SK-N-SH treated with all-trans-retinoic acid at 6 μM for 48 hours (cell line): ENCODE measurements around the gene CPN1.

Experiments
- ARNTL ChIP-seq: fragments of 450-650 bp; formaldehyde crosslinking; IDR thresholded peaks from 2 replicates; pipeline ENCODE4 v1.5.0; 2020; ENCODE audit warnings: low read depth, mild to moderate bottlenecking, moderate library complexity, borderline replicate concordance
- CSDC2 ChIP-seq: fragments of 250-450 bp; sonication (Bioruptor Pico); IDR thresholded peaks from 2 replicates; pipeline ENCODE4 v1.5.0; 2020; ENCODE audit warnings: mild to moderate bottlenecking, moderate library complexity
- ESRRG ChIP-seq: fragments of 250-450 bp; sonication (Bioruptor Pico); IDR thresholded peaks from 2 replicates; pipeline ENCODE4 v1.6.1; 2021; ENCODE audit warnings: mild to moderate bottlenecking
- GLIS3 ChIP-seq: fragments of 250-450 bp; sonication (Bioruptor Pico); IDR thresholded peaks from 2 replicates; pipeline ENCODE4 v1.5.0; 2020; ENCODE audit warnings: mild to moderate bottlenecking, moderate library complexity
- PATZ1 ChIP-seq: fragments of 250-450 bp; sonication (Bioruptor Pico); IDR thresholded peaks from 2 replicates; pipeline ENCODE4 v1.8.0; 2020; ENCODE audit warnings: mild to moderate bottlenecking, moderate library complexity, borderline replicate concordance
- RARB ChIP-seq: fragments of 250-450 bp; sonication (Bioruptor Pico); IDR thresholded peaks from 2 replicates; pipeline ENCODE4 v1.8.0; 2021; ENCODE audit warnings: mild to moderate bottlenecking, moderate library complexity
- TOX ChIP-seq: fragments of 250-450 bp; sonication (Bioruptor Pico); IDR thresholded peaks from 2 replicates; pipeline ENCODE4 v1.8.0; 2021; ENCODE audit warnings: mild to moderate bottlenecking, moderate library complexity, borderline replicate concordance
- TSHZ2 ChIP-seq: fragments of 250-450 bp; sonication (Bioruptor Pico); IDR thresholded peaks from 2 replicates; pipeline ENCODE4 v1.5.0; 2020; ENCODE audit warnings: mild to moderate bottlenecking, moderate library complexity
- ZFP3 ChIP-seq: fragments of 250-450 bp; sonication (Bioruptor Pico); IDR thresholded peaks from 2 replicates; pipeline ENCODE4 v1.5.0; 2020; ENCODE audit warnings: mild to moderate bottlenecking, moderate library complexity
- ZNF565 ChIP-seq: fragments of 450-650 bp; formaldehyde crosslinking; conservative IDR thresholded peaks from 2 replicates; pipeline ENCODE4 v1.5.0; 2020; ENCODE audit warnings: low read depth, mild to moderate bottlenecking, moderate library complexity
- ZNF8 ChIP-seq: fragments of 450-650 bp; formaldehyde crosslinking; IDR thresholded peaks from 2 replicates; pipeline ENCODE4 v1.5.0; 2020; ENCODE audit warnings: mild to moderate bottlenecking, moderate library complexity
- TF ChIP-seq, protein P1 (sequence below): fragments of 250-450 bp; sonication (Bioruptor Pico); IDR thresholded peaks from 2 replicates; pipeline ENCODE4 v1.5.1; 2020; ENCODE audit warnings: low read depth, mild to moderate bottlenecking, moderate library complexity

- TF ChIP-seq ARNTL (CRISPR knock-in tag) = no peak
- TF ChIP-seq TOX (CRISPR knock-in tag) = no peak
- no peak for TF ChIP-seq TSHZ2 (CRISPR knock-in tag)
- TF ChIP-seq ZNF8 (CRISPR knock-in tag) = no peak
- TF ChIP-seq ESRRG (CRISPR knock-in tag) = no peak
- TF ChIP-seq RARB (CRISPR knock-in tag) = no peak
- no peak for TF ChIP-seq PATZ1 (CRISPR knock-in tag)
- TF ChIP-seq GLIS3 (CRISPR knock-in tag) = no peak
- TF ChIP-seq ZNF565 (CRISPR knock-in tag) = no peak
- TF ChIP-seq, protein P1, sequence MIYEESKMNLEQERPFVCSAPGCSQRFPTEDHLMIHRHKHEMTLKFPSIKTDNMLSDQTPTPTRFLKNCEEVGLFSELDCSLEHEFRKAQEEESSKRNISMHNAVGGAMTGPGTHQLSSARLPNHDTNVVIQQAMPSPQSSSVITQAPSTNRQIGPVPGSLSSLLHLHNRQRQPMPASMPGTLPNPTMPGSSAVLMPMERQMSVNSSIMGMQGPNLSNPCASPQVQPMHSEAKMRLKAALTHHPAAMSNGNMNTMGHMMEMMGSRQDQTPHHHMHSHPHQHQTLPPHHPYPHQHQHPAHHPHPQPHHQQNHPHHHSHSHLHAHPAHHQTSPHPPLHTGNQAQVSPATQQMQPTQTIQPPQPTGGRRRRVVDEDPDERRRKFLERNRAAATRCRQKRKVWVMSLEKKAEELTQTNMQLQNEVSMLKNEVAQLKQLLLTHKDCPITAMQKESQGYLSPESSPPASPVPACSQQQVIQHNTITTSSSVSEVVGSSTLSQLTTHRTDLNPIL (CRISPR knock-in tag) = no peak
- no peak for TF ChIP-seq ZFP3 (CRISPR knock-in tag)
- no peak for TF ChIP-seq CSDC2
Observed at GRCh38 chr10:100081075-100082001, at the start of gene CPN1.
